Measurements from ENCODE around the gene PBX4. TPM values are rescaled to one million over a fixed set of nuclear protein-coding genes. Genes with fewer than 3 reads are reported as not detected.
A peak's percentile ranks its signal among the peaks of the same experiment; 100 is the strongest.

The PBX4 gene
- polyA plus RNA-seq, 1 donor: 6.1 TPM

DNA sequence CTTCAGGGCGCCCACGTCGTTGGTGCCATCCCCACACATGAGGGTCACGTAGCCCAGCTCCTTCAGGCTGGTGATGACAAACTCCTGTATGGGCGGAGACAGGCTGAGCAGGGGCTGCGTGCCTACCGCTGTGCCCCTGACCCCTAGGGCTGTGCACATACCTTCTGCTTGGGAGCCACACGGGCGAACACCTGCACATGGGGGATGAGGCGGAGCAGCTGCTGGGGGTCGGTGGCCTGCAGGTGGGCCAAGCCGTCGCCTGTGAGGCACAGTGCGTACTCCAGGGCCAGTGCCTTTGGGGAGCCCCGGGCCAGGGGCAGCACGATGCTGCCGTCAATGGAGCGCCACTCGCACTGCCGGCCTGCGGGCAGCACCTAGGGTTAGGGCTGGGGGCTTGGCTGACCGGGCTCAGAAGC is 31.1 kb upstream of the PBX4 start:
- DNase-seq: no peak

DNA sequence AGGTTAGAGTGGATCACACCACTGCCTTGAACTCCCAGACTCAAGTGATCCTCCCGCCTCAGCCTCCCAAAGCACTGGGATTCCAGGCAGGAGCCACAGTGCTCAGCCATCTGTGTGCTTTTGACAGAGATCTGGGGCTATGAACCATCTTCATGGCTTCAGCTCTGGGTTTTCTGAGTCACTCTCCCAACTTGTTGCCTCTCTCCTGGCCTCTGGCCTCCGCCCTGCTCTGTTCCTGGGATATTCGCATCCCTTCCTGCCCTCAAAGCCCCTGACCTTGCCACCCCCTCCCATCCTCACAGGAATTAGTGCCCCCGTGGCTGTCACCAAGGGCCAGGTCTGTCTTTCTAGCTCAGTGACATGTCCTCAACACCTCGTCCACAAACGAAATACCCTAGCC is 30.7 kb upstream of the PBX4 start:
- DNase-seq: no peak

DNA sequence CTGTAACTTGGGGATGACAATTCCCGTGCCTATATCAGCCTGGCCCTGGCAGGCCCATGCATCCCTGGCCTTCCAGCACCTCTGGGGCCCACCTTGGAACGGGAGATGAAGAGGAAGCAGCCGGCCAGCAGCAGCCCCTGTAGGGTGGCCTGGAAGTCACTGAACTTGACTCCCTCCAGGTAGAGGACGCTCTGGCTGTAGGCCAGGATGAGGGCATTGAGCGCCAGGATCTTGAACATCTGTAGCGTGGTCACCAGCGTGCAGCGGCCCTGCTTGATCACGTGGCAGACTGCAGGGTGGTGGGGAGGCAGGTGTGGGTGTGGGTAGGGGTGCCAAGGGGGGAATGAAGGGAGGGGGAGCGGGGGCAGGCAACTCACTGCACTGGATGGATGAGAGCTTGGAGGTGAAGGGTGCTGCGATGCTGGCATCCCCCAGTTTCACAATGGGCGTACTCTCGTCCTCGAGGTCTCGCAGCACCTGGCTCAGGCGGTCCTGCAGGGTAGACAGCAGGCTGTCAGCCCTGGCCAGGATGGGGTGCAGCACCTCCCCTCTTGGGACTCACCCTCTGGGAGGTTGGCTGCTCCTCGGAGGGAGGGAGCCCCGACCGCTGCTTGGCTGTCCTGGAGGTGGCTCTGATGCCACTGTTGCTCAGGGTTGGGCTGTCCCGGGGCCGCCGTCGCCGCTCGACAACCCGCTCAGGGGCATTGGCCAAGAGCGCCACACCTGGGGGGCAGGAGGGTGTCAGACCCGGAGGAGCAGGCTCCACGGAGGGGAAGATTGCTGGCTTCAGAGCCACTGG is 28.7 kb upstream of the PBX4 start:
- DNase-seq: no peak

DNA sequence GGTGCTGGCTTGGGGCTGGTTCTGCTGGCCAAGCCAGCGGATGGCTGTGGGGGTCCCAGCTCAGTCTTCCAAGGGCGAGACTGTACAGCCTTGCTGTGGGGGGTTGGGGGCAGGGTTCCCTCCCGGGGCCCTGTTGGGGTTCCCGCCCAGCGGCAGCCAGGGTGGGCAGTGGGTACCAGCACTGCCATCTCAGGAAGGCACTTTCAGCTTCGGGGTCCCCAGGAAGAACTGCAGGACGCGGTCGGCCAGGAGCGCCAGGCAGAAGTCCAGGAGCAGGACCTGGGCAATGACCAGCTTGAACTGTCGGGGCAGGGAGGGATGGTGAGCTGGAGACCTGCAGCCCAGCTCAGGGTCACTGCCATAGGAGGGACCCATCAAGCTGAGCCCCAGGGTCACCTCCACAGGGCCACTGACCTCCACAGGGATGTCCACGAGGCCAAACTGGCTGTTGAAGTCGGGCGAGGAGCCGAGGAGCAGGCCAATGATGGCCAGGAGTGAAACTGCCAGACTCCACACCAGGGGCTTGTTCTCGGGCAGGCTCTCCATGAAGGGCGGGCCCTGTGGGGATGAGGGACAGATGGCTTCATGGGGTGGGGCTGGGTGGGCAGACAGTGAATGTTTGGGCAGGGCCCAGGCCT is 26.9 kb upstream of the PBX4 start:
- no peak for DNase-seq

DNA sequence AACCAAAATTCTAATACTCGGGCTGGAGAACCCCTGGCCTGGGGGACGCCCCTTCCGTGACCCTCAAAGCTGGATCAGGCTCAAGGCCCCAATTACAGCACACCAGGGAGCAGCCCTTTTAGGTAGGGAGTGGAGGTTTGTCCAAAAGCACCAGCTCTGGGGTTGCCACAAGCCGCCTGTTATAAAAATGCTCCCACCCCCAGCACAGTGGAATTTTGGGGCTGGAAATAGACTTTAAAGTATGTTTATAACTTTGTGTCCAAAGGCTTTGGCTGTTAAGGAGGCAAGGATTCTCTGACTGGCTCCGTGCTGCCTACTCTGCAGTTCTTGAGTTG is 25.5 kb upstream of the PBX4 start:
- no peak for DNase-seq

DNA sequence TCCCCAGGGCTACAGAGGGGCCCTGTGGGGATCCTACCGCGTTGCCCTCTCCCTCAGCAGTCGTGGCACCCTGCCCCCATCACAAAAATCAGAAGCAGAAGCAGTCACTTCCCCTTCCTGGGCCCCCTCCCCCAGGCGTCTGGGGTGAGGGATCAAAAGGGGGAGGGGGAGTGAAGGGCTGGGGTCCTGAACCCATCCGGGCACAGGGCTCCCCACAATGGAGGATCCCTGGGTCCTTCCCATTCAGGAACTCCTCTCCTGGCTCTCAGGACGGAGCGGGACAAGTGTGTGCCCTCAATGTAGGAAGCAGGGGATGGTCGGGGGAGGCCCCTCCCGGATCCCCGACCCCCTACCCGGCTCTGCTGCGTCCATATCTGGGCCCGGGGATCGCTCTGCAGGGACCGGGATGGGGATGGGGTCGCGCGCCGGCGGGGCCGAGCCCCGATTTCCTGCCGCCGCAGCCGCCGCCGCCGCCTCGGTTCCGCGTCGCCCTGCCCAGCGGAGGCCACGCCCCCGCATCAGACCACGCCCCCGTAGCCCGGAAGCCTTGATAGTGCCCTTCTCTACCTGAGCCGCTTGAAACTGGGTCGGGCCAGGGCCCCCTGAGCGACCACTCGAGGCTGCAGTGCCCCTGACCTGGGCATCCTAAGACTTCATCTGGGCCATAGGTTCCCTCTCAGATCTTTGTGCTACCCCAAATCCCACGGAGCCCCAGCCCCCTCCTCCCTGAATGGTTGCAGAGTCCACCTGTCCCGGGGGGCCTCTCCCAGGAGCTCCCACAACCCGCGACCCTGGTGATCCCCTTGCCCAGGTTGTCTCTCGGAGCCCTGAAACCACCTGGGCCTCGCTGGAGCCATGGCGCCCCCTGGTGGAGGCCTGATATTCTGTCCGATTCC is 24.9 kb upstream of the PBX4 start, which contains the start of gene GMIP:
Gene GMIP, minus strand, starts transcription at position 500 of the 896 bp plus-strand sequence. Its CDS starts 128 bp downstream, at position 372.
- DNase-seq: peak; percentile 51

DNA sequence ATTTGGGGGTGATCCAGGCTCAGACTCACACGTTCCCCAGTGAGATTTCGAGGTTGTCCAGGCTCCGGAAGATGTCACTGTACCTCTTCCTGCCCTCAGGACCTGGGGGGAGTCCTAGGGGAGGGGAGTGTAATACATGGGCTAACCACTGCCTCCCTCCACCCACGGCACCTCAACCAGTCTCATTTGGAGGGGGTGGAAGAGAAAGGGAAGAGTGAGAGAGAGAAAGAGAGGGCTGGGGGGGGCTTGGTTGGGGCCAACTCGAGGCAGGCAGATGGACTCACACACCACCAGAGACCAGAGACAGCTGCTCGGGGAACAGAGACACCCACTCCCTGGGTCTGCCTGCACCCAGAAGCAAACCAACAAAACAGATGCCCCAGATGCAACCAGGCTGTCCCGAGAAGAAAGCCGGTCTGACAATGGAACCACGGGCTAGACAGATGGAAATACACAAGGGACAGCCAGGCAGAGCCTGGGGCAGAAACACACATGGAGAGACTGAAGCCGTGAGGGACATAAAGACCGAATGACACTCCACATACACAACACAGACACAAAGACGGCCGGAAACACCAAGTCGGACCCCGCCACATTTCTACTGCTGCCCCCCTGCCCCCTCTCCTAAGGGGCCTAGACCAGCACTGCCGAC is 24.1 kb upstream of the PBX4 start:
- no peak for DNase-seq

DNA sequence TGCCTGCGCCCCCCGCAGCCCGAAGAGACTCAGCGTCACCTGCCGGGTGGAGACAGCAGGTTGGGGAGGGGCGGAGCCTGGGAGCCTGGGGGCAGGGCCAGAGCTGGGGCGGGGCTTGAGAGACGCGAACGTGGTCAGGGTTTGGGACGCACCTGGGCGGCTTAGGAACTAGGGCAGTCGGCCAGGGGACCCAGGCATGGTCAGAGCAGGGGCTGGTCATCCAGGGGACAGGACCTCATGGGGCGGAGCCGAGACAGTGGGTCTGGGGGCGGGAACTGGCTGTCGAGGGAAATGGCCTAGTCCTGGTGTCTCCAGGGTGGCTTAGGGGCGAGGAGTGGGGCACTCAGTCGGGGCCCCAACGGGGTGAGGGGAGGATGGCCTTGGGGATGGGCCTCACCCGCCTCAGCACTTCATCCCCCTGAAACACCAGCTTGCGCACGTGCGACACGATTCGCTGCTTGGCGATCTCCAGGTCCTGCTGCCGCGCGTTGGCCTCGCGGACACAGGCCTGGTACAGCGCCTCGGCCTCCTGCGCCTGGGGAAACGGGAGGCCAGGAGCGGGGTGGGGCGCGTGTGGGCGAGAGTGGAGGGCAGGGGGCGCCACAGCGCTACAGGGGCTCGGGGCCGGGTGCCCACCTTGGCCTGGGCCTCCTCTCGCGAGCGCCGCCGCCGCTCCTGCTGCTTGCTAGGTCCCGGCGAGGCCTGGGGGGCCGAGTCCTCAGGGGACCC is 19.2 kb upstream of the PBX4 start:
- DNase-seq: no peak

DNA sequence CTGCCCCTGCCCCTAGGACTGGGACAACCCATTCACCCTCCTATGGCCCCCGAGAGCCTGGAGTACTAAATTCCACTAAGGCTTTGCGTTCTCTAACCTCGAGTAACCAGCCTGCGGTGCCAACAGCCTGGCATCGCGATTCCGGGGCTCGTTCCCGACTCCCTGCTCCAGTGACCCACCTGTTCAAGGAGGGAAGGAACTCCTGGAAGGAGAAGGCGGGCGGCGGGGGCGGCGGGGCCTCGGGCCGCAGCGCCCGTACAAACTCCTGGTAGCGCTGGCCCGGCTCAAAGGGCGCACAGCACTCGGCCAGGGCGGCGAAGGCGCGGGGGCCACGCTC is 18.7 kb upstream of the PBX4 start:
- DNase-seq: no peak

DNA sequence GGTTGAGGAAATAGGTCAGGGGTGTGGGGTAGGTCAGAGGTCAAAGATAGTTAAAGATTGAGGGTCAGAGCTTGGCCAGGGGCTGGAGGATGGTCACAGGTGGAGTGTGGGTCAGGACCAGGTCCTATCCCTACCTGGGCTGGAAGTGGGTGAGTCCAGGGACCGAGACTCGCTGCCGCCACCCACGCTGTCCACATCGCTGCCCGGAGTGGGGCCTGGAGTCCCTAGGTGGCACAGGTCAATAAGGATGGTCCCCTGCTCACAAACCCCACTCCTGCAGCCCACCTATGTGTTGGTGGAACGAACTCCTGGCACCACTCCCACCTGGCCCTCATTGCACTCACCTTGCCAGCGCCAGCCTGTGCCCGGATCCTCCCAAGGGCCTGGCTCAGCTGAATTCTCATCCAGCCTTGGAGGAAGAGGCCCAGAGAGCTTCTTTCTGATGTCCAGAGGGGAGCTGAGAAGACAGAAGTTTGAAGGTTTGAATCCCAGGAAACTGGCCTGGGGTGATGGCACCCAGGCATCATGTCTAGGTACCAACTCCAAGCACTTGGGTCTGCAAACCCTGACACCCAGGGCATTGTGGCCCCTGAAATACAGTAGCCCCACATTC is 18.2 kb upstream of the PBX4 start:
- DNase-seq: no peak

DNA sequence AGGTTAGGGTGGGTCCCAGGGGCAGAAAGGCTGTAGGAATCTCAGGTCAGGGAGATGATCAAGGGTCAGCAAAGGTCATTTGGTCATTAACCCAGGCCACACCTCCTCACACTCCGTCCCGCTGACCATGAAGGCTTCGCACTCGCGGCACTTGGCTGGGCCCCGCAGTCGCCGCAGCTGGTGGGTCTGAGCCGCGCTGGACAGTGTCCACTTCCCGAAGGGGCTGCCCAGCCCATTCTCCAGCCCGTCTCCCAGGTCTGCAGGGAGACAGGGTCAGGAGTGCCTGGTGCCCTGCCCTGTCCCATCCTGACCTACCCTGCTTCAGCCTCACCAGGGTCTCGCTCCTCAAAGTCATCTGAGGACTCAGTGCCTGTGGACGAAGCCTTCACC is 16.8 kb upstream of the PBX4 start:
- no peak for DNase-seq

DNA sequence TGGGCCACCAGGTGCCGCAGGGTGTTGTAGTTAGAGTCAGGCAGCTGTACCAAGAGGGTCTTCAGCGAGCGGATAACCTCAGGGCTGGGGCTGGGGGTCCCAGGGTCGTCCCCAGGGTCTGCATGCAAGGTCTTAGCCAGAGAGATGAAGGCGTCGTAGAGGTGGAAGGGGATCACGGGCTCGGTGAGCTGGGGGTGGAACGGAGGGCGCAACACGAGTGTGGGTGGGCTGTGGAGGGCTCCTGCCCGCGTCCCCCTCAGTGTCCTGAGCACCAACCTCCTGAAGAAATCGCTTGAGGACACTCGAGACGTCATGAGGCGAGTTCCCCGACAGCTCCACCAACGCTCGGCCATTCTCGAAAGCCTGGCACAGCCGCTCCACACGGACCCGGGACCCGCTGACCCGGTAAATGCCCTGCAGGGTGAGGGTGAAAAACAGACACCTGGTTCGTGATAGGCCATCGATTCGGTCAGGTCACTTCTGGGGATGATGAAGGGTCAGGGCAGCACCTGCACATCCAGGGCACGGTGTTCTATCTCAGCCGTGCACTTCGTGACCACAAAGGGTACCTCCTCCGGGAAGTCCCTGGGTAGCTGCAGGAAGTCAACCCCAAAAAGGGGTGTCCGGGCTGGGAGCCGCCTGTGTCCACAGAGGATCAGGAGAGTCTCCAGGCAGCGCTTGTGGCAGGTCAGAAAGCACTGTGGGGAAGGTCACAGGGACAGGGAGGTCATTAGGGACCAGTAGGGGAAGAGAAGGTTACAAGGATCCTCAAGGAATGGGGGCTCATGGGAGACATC is 16.2 kb upstream of the PBX4 start:
- no peak for DNase-seq

DNA sequence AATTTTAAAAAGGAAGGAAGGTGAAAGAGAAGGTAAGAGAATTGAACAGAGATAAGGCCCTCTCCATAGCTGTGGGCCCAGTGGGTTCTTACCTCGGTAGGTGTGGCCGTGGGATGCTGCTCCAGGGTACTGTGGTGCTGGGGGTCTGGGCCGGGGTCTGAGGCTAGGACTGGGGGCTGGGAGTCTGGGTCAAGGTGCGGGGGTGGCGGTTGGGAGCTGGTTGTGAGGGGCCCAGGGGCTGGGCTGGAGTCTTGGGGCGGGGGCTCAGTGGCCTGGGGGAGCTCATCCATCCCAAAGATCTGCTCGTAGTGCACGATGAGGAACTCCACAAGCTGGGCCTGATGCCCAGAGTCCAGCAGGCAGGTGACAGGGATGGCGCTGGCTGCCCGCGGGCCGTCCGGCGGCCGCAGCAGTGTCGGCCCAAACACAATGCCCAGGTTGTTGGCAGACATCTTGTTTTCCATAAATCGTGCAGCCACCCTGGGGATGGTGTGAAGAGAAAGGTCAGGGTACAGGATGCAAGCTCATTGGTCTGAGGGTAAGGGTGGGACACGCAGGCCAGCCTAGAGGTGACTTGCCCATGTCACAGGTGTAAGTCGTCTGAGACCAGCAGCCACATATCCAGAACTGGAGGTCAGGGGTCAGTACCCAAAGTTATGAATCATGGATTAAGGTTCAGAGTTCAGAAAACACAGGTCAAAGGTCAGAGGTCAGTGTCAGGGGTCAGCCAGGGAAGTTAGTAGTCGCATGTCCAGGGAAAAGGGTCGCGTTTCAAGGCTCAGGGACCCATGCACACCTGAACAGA is 15.4 kb upstream of the PBX4 start:
- no peak for DNase-seq

DNA sequence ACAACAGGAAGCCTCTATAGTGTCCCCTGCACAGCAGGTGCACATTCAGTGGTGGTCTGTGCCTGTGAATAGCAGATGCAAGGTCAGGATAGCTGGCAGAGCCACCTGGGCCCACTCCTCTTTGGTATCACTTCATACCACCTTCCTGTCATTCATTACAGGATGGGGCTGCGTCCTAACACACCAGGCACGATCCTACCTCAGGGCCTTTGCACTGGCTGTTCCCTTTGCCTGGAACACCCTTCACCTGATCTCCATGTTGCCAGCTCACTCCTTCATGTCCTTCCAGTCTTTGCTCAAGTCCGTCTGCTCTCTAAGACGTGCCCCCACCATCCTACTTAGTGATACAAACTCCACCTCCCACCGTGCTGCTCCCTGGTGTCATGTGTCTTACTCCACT is 14.2 kb upstream of the PBX4 start:
- DNase-seq: no peak

DNA sequence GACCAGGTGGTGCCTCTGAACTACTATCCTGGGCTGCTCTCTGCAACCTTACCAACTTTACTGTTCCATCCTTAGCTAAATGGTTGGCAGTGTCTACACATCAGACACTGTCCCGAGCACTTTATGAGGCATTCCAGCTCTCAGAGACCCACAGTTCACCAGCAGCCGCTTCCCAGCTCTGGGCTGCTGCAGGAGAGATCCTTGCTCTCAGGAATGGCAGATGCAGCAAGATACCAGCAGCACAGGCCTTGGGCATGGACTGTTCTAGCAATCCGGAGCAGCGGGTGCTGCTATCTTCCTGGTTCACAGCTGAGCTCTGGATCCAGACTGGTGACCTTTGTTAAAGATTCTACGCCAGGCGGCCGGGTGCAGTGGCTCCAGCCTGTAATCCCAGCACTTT is 12.9 kb upstream of the PBX4 start:
- DNase-seq: no peak

DNA sequence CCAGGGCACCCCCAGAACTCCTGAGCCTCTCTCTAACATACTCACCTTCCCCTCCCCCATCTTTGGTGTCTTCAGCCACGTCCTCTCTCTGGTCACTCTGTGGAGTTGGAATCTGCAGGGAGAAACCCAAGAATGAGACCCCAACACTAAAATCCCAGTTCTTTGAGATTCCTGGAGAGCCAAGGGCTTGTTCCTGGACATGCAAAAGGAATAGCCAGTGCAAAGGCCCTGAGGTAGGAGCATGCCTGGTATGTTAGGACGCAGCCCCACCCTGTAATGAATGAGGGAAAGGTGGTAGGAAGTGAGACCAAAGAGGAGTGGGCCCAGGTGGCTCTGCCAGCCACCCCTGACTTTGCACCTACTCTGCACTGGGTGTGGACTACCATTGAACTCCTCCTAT is 11.9 kb upstream of the PBX4 start:
- DNase-seq: no peak

DNA sequence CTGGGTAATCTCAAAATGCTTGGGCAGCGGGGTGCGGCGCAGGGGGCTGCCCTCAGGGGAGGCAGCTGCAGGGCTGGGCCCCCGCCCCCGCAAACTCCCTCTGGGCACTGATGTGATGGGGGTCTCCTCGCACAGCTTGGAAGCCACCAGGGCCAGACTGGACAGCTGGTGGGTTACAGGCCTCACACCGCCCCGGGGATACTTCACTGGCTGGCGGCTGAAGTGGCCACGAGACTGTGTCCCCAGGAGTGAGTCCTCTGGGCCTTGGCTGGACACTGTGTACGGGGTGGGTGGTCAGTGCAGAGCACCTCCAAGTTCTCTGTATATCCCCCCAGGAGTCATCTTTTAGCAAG is 11.6 kb upstream of the PBX4 start:
- DNase-seq: no peak

DNA sequence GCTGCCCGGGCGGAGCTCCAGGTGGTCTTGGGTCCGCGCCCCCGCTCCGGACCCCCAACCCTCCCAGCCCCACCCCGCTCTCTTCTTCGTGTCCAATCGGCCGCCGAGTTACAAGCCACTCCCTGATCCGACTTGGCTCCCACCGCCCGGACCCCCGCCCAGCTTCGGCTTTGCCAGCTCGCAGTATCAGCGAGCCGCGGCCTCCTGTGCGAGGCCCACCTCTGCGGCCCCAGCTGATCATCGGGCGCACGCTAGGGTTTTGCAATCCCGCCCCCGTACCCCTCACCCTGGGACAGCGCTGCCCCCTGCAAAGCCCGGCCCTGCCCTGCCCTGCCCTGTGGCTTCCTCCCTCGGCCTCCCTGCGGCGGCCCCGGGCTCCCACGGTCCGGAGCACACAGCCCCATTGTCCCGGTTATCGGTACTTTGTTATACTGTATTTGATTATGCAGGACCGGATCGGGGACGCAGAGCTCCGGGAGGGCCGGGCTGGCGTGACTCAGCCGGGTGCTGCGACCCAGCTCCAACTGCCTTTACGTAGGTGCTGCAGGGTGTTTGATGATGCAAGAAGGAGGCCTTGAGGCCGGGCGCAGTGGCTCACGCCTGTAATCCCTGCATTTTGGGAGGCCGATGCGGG is 10.1 kb upstream of the PBX4 start:
- peak; percentile 75 for DNase-seq

All from left kidney (tissue), 2 donors.